ENCODE results near the gene CDK15.

The CDK15 gene

DNA sequence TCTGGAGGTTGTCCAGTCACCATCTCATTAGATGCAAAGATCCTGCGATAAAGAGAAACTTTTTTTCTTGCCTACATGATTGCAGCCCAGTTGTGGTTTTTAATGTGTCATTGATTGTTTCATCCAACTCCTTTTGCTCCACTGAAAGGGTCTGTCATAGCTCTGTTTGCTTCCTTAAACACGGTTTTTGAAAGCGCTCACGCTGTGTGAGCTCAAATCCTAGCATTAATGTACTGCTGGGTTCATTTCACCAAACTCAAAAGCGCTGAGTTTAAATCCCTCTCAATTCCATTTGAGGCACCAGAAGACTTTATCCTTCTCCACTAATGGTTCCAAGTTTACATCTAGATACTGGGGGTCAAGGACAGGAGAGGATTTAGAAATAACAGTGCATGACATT, 53.6 kb downstream of the CDK15 start:
- no peaks in the 10 kb centered on the region for H3K27me3 ChIP-seq (ENCODE audit: control insufficient read depth, insufficient read depth, low read length)
- no peak overlapping the region for H3K27ac ChIP-seq (ENCODE audit: low read depth, low read length)
- peaks cover 3% of the 10 kb centered on the region for H3K4me1 ChIP-seq (ENCODE audit: control insufficient read depth, insufficient read depth, low read length)
- no peak overlapping the region for H3K9ac ChIP-seq (ENCODE audit: low read length)
- no peak overlapping the region for H3K4me3 ChIP-seq (ENCODE audit: low read length)
- no peaks in the 10 kb centered on the region for H3K36me3 ChIP-seq (ENCODE audit: control insufficient read depth, insufficient read depth, low read length)

DNA sequence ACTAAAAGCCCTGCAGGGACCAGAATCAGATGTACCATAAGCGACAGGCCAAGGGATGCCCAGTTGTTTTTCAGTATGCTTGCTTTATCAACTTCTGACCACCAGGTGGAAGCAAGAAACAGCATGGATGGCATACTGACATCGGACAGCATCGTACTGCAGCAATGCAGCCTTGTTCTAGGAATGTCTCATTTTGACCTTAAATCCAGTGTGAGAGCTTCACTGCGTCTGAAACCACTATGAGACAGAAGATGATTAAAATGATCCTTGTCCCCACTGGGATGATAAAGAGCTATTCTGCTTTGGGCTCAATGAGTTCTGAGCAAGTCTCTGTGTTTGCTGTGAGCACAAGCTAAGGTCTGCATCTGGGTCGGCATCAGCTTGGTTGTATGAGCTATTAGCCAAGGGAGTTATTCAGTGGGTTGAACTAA, 54.3 kb downstream of the CDK15 start:
- peaks cover 3% of the 10 kb centered on the region for H3K4me1 ChIP-seq (ENCODE audit: control insufficient read depth, insufficient read depth, low read length)
- H3K27me3 ChIP-seq (ENCODE audit: control insufficient read depth, insufficient read depth, low read length): no peaks in the 10 kb centered on the region
- H3K4me3 ChIP-seq (ENCODE audit: low read length): no peak overlapping the region
- no peak overlapping the region for H3K9ac ChIP-seq (ENCODE audit: low read length)
- no peak overlapping the region for H3K27ac ChIP-seq (ENCODE audit: low read depth, low read length)
- H3K36me3 ChIP-seq (ENCODE audit: control insufficient read depth, insufficient read depth, low read length): no peaks in the 10 kb centered on the region

DNA sequence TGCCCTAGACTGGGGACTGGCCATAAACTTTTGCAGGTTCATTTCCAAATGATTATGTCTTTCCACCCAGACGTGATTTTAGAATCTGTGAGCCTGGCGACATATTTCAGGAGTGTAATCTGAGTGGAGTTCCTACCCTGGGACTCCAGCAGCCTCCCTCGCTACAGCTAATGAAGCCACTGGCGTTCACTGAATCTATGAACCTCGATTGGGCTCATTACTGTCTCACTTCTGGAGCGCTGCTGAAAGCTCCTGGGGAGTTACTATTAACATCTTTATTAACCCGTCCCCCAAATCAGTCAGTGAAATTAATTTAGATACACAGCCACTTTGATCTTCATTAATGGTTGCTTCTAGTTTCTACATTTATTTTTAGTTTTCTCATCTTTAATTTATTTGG, 56.5 kb downstream of the CDK15 start:
- H3K36me3 ChIP-seq (ENCODE audit: control insufficient read depth, insufficient read depth, low read length): no peaks in the 10 kb centered on the region
- no peak overlapping the region for H3K27ac ChIP-seq (ENCODE audit: low read depth, low read length)
- H3K4me1 ChIP-seq (ENCODE audit: control insufficient read depth, insufficient read depth, low read length): peaks cover 3% of the 10 kb centered on the region
- no peak overlapping the region for H3K4me3 ChIP-seq (ENCODE audit: low read length)
- no peak overlapping the region for H3K9ac ChIP-seq (ENCODE audit: low read length)
- H3K27me3 ChIP-seq (ENCODE audit: control insufficient read depth, insufficient read depth, low read length): no peaks in the 10 kb centered on the region

DNA sequence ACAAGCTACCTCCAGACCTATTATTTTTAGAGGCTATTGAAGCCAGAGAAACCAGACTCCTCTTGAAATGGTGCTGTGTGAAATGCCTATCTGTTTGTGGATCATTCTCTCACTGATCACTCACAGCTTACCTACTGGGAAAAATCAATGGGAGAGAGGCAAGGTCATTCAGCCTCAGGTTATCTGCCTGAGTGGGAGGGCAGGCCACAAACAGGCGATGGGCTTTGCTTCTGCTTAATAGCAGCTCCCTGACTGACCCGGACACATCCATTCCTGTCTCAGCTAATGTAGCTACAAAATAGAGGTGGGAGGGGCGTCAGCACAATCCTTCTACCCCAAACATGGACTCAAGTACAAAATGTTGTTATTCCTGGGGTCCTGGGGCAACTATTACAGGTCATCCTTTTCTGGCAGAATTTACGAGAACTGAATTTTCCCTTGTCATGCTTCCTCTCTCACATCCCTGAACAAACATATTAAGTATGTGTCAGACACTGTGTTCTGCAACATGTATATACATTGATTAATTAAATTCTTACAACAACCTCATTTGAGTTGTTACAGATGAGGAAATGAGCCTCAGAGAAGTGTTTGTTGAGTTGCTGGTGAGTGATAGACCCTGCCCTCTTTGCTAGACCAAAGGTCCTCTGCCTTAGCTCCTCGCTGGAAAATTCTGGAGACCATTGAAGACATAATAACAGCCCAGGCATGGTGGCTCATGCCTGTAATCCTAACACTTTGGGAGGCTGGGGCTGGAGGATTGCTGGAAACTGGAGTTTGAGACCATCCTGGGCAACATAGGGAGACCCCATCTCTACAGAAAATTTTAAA, 60.5 kb downstream of the CDK15 start:
- Histone ChIP-seq H3K36me3 (ENCODE audit: control insufficient read depth, insufficient read depth, low read length) (no peaks in the 10 kb centered on the region), H3K4me3 (ENCODE audit: low read length) (no peak overlapping the region), H3K27ac (ENCODE audit: low read depth, low read length) (no peak overlapping the region), H3K4me1 (ENCODE audit: control insufficient read depth, insufficient read depth, low read length) (no peaks in the 10 kb centered on the region), H3K27me3 (ENCODE audit: control insufficient read depth, insufficient read depth, low read length) (no peaks in the 10 kb centered on the region), H3K9ac (ENCODE audit: low read length) (no peak overlapping the region)

DNA sequence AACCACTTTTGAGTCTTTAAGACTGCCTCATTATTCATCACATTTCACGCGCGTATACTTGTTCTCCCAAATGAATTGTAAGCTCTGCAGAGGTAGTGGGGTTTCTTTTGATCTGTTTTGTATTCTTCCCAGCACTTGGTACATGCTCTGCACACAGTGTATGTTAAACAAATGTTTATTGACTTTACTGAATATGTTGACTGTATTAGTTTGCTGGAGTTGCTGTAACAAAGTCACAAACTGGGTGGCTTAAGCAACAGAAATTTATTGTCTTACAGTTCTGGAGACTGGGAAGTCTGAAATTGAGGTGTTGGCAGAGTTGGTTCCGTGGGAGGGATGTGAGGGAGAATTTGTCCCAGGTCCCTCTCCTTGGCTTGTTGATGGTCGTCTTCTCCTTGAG, 65.1 kb downstream of the CDK15 start:
- Histone ChIP-seq H3K4me1 (ENCODE audit: control insufficient read depth, insufficient read depth, low read length) (no peaks in the 10 kb centered on the region), H3K27ac (ENCODE audit: low read depth, low read length) (no peak overlapping the region), H3K36me3 (ENCODE audit: control insufficient read depth, insufficient read depth, low read length) (no peaks in the 10 kb centered on the region), H3K4me3 (ENCODE audit: low read length) (no peak overlapping the region), H3K9ac (ENCODE audit: low read length) (no peak overlapping the region), H3K27me3 (ENCODE audit: control insufficient read depth, insufficient read depth, low read length) (no peaks in the 10 kb centered on the region)

DNA sequence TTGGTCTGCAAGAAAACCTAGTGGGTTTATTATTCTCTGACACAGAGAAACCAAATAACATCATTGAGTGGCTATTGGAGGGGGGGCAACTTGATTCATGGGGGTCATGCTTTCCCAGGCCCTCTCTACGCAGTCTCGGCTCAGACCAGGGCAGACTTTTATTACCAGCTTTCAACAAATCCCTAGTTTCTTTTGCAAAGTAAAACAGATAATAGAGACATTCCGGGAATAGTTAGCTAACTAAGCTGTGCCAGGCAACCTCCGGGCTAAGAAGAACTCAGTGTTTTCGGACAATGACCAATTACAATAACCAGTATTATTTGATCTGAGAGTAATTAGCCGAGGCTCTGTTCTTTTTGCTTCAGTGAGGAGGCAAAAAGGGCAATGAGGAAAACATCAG, 66.3 kb downstream of the CDK15 start:
- H3K4me1 ChIP-seq (ENCODE audit: control insufficient read depth, insufficient read depth, low read length): no peaks in the 10 kb centered on the region

DNA sequence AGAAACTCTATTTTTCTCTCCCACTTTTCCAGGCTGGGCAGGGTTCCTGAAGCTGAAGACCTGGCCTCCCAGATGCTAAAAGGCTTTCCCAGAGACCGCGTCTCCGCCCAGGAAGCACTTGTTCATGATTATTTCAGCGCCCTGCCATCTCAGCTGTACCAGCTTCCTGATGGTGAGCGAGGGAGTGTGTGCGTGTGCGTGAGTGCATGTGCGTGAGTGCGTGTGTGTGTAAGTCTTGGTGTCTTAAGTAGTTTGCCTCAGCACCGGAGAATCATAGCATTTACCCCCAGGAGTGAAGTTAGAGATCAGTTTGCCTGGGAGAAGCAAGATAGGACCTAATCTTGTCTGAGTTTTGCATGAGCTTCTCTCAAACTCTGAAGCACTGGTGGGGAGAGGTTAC, 73.7 kb downstream of the CDK15 start:
- H3K4me3 ChIP-seq (ENCODE audit: low read length): no peak overlapping the region
- no peaks in the 10 kb centered on the region for H3K36me3 ChIP-seq (ENCODE audit: control insufficient read depth, insufficient read depth, low read length)
- peaks cover 6% of the 10 kb centered on the region for H3K4me1 ChIP-seq (ENCODE audit: control insufficient read depth, insufficient read depth, low read length)
- no peak overlapping the region for H3K27ac ChIP-seq (ENCODE audit: low read depth, low read length)
- no peak overlapping the region for H3K9ac ChIP-seq (ENCODE audit: low read length)
- H3K27me3 ChIP-seq (ENCODE audit: control insufficient read depth, insufficient read depth, low read length): no peaks in the 10 kb centered on the region

More for the DNA sequence above, 66.3 kb downstream of the CDK15 start:
- Histone ChIP-seq H3K4me3 (ENCODE audit: low read length) (no peak overlapping the region), H3K27ac (ENCODE audit: low read depth, low read length) (no peak overlapping the region), H3K27me3 (ENCODE audit: control insufficient read depth, insufficient read depth, low read length) (no peaks in the 10 kb centered on the region), H3K9ac (ENCODE audit: low read length) (no peak overlapping the region), H3K36me3 (ENCODE audit: control insufficient read depth, insufficient read depth, low read length) (no peaks in the 10 kb centered on the region)

DNA sequence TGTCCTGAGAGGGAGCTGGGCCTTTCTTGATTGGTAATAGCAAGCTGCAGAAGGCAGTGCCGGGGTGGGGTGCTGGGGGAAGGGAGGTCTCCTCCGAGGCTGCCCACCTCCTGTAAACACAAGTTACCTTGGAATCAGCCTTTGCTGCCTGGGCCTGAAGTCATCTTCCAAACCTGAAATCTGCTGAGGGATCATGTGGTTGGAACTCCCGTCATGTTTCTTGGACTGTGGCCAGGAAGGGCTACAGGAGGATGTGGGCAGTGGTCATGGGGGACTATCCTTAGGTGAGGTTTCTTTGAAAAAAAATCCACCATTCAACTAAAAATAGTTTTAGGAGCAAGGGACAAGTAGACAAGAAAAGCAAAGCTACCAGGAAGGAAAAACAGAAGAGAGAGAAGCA, 74.2 kb downstream of the CDK15 start:
- Histone ChIP-seq H3K4me3 (ENCODE audit: low read length) (no peak overlapping the region), H3K27me3 (ENCODE audit: control insufficient read depth, insufficient read depth, low read length) (no peaks in the 10 kb centered on the region), H3K36me3 (ENCODE audit: control insufficient read depth, insufficient read depth, low read length) (no peaks in the 10 kb centered on the region), H3K9ac (ENCODE audit: low read length) (no peak overlapping the region), H3K27ac (ENCODE audit: low read depth, low read length) (no peak overlapping the region), H3K4me1 (ENCODE audit: control insufficient read depth, insufficient read depth, low read length) (peaks cover 6% of the 10 kb centered on the region)

DNA sequence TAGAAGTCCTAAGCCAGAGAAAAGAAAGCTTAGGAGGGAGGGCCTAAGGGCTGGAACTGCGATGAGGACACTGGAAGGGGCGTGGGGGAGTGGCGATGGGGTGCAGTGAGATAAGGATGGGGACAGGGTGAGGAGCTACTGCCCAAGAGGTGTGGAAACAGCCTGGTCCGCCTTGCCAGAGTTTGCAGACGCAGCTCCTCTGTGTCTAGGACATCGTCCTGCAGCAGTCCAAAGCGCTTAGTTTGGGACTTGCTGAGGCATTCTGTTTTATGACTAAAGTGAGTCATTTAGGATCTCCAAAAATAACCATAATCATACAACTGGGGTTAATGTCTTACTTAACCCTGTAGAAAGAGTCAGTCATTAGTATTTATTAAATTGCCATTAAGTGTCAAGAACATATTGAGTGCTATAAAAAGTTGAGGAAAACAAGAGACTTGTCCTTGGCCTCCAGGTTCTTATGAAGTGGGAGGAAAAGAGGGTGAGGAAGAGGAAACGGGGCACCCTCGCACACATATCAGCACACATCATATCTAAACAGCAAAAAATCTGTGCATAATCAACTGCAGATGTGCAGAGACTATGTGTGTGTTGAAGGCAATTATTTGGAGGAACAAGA, 74.8 kb downstream of the CDK15 start:
- Histone ChIP-seq H3K27me3 (ENCODE audit: control insufficient read depth, insufficient read depth, low read length) (no peaks in the 10 kb centered on the region), H3K4me1 (ENCODE audit: control insufficient read depth, insufficient read depth, low read length) (peaks cover 6% of the 10 kb centered on the region), H3K4me3 (ENCODE audit: low read length) (no peak overlapping the region), H3K27ac (ENCODE audit: low read depth, low read length) (no peak overlapping the region), H3K9ac (ENCODE audit: low read length) (no peak overlapping the region), H3K36me3 (ENCODE audit: control insufficient read depth, insufficient read depth, low read length) (no peaks in the 10 kb centered on the region)

DNA sequence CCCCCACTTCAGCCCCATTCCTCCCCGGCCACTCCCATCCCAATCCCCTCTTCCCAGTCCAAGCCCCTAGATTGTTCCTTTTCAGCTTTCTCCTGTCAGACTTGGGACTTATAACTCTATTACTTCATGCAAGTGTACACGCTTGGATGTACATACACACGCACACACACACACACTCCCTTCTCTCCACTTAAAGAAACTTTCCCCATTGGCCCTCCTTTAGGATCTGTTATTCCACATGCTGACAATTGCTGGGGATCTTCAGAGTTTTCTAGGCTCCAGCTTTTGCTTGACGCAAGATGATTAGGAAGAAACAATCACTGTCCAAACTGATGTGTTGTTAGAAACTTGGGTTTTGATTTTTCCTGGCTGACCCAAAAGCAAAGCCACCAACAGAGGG, 75.4 kb downstream of the CDK15 start:
- Histone ChIP-seq H3K36me3 (ENCODE audit: control insufficient read depth, insufficient read depth, low read length) (no peaks in the 10 kb centered on the region), H3K4me3 (ENCODE audit: low read length) (no peak overlapping the region), H3K9ac (ENCODE audit: low read length) (no peak overlapping the region), H3K4me1 (ENCODE audit: control insufficient read depth, insufficient read depth, low read length) (peaks cover 6% of the 10 kb centered on the region), H3K27ac (ENCODE audit: low read depth, low read length) (no peak overlapping the region), H3K27me3 (ENCODE audit: control insufficient read depth, insufficient read depth, low read length) (no peaks in the 10 kb centered on the region)

DNA sequence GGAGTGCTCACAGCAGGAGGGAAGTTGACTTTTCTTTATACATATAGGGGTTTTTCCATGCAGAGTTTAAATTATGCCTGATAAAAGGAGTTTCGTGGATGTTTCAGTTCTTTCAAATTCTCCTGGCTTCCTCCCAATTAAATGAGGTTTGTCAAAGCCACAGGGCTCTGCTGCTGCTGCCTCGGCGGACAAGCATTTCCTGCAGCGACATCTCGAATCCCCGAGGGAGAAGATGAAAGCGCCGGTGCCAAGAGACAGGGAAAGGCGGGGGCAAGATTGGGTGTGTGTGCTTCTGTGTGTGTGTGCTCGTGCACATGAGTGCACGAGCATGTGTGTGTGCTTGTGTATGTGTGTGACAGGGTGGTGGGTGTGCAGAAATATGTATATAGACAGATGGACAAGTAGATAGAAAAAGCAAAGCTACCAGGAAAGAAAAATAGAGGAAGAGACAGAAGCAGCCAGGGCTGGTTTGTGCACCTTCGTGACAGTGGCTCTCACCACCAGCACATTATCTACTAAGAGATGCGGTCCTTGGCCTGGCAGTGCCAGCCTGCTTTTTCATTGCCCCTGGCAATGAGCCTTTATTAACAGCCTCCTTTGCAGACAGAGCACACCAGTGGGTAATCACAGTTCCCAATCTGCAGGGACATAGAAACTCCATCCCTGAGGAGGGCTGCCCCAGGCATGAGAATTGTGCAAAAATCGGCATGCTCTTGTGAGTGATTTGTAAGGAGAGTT, 76.2 kb downstream of the CDK15 start:
- Histone ChIP-seq H3K4me3 (ENCODE audit: low read length) (no peak overlapping the region), H3K9ac (ENCODE audit: low read length) (no peak overlapping the region), H3K36me3 (ENCODE audit: control insufficient read depth, insufficient read depth, low read length) (no peaks in the 10 kb centered on the region), H3K4me1 (ENCODE audit: control insufficient read depth, insufficient read depth, low read length) (peaks cover 6% of the 10 kb centered on the region), H3K27ac (ENCODE audit: low read depth, low read length) (no peak overlapping the region), H3K27me3 (ENCODE audit: control insufficient read depth, insufficient read depth, low read length) (no peaks in the 10 kb centered on the region)

DNA sequence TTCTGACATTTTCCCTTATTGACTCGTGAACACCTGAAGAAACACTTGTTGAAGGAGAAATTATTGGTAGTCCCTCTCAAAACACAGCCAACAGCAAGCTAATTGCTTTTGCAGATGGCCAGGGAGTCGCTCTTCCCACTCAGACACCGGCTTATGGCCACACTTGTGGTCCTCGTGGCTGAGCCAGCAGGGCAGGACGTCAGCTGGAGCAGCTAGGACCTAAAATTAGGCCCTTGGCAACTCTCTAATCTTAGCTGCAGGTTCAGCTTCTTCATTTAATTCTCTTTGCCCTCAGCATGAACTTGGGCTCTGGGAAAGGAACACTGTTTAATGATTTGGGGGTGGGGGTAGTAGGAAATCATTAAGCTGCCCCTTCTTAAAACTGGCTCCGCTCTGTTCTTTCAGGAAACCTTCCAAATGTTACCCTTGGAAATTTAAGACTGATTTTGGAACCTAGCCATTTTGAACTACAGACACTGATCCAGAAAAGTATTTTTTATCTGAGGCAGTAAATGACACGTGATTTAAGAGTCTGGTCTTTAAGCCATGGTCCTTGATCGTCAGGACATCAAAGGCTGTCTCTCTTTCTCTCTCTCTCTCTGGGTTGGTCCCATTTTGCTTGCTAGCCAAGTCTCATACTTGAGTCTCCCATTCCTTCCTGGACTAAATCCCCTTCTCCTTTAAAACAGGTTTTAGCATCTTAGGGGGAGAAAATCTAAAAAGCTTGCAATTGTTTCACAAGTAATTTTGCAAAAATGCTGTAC, 77.5 kb downstream of the CDK15 start:
- H3K9ac ChIP-seq (ENCODE audit: low read length): no peak overlapping the region
- H3K27me3 ChIP-seq (ENCODE audit: control insufficient read depth, insufficient read depth, low read length): no peaks in the 10 kb centered on the region
- peaks cover 6% of the 10 kb centered on the region for H3K4me1 ChIP-seq (ENCODE audit: control insufficient read depth, insufficient read depth, low read length)
- H3K27ac ChIP-seq (ENCODE audit: low read depth, low read length): no peak overlapping the region
- no peak overlapping the region for H3K4me3 ChIP-seq (ENCODE audit: low read length)
- H3K36me3 ChIP-seq (ENCODE audit: control insufficient read depth, insufficient read depth, low read length): no peaks in the 10 kb centered on the region

Measured in rectal smooth muscle tissue (tissue), 1 donor.